Endothelial cell of umbilical vein (primary cell): ENCODE measurements around the gene MB21D2. TPM values are rescaled to one million over a fixed set of nuclear protein-coding genes. Genes with fewer than 3 reads are reported as not detected.

Experiments
- BruUV-seq: library from RNA; stranded (reverse); fragments of 400-500 nt; replicated peaks from 2 replicates; lab custom pipeline; 2021; lab: Mats Ljungman, UMichigan
- CTCF ChIA-PET: fragments of 300-600, 350-600 bp; sonication (Branson Sonifier 250); formaldehyde crosslinking; loops from one replicate; lab custom pipeline; 2021; ENCODE audit warnings: antibody characterized with exemption, inconsistent platforms; lab: Charles Lee
- POLR2A ChIA-PET: fragments of 300-600, 350-600 bp; sonication (Branson Sonifier 250); formaldehyde crosslinking; loops from one replicate; lab custom pipeline; 2021; ENCODE audit warnings: antibody characterized with exemption, inconsistent platforms; lab: Charles Lee
- DNase-seq: peaks from one replicate; pipeline ENCODE4 v3.0.0-alpha.2; 2011; ENCODE audit warnings: low read depth, low spot score
- FAIRE-seq: peaks from 2 replicates; lab custom pipeline; 2011; peaks lifted over from hg19 to GRCh38; lab: Jason Lieb, UNC
- H2AFZ ChIP-seq: 2 replicates; pipeline ENCODE4 v1.6.0; 2012; ENCODE audit warnings: low read depth, low read length, control low read depth, inconsistent platforms
- H3K27ac ChIP-seq: 2 replicates; pipeline ENCODE4 v1.5.1; 2011; ENCODE audit warnings: low read depth, mild to moderate bottlenecking, control low read depth, low read length, moderate library complexity; ENCODE audit not compliant: insufficient read depth
- H3K27me3 ChIP-seq, 2 experiments: 2 replicates each; pipeline versions ENCODE4 v1.6.0 to v1.6.1; 2011; ENCODE audit warnings: low read length in 2 of 2, mixed read lengths in 1 of 2; ENCODE audit not compliant: control insufficient read depth in 2 of 2, insufficient read depth in 2 of 2
- H3K36me3 ChIP-seq, 2 experiments: 2 replicates in 1 of 2; 3 replicates in 1 of 2; pipeline ENCODE4 v1.5.1; 2011; ENCODE audit warnings: low read length in 2 of 2, mild to moderate bottlenecking in 1 of 2, moderate library complexity in 1 of 2; ENCODE audit not compliant: control insufficient read depth in 2 of 2, insufficient read depth in 2 of 2; ENCODE audit errors: extremely low read depth in 1 of 2
- H3K4me1 ChIP-seq: 3 replicates; pipeline ENCODE4 v1.5.1; 2011; ENCODE audit warnings: mild to moderate bottlenecking, low read length; ENCODE audit not compliant: control insufficient read depth, insufficient read depth; ENCODE audit errors: extremely low read depth
- H3K4me2 ChIP-seq: 2 replicates; pipeline ENCODE4 v1.6.1; 2011; ENCODE audit warnings: low read length, control low read depth, mixed read lengths; ENCODE audit not compliant: insufficient read depth
- H3K4me3 ChIP-seq, 3 experiments: fragments of 200-600 bp in 1 of 3; sonication (generic), shearing (Covaris generic) in 1 of 3; replicated peaks in 1 of 3; 2 replicates each; pipeline ENCODE4 v1.5.1; 2011 to 2016; ENCODE audit warnings: control low read depth in 3 of 3, low read length in 3 of 3, mild to moderate bottlenecking in 2 of 3, inconsistent platforms in 1 of 3, low read depth in 1 of 3, moderate library complexity in 1 of 3; ENCODE audit not compliant: insufficient read depth in 1 of 3
- H3K79me2 ChIP-seq: 2 replicates; pipeline ENCODE4 v1.6.0; 2012; ENCODE audit warnings: low read length, inconsistent platforms; ENCODE audit not compliant: control insufficient read depth, insufficient read depth
- H3K9ac ChIP-seq: replicated peaks from 2 replicates; pipeline ENCODE3; 2011; ENCODE audit warnings: low read length, control low read depth; ENCODE audit not compliant: insufficient read depth; ENCODE audit errors: extremely low read depth
- H3K9me1 ChIP-seq: replicated peaks from 3 replicates; pipeline ENCODE4 v1.6.0; 2011; ENCODE audit warnings: mild to moderate bottlenecking, low read length; ENCODE audit not compliant: control insufficient read depth, insufficient read depth; ENCODE audit errors: extremely low read depth
- H3K9me3 ChIP-seq: replicated peaks from 2 replicates; pipeline ENCODE4 v1.5.1; 2012; ENCODE audit warnings: low read length, inconsistent platforms; ENCODE audit not compliant: control insufficient read depth, insufficient read depth
- H4K20me1 ChIP-seq: replicated peaks from 2 replicates; pipeline ENCODE3; 2011; ENCODE audit warnings: mild to moderate bottlenecking, low read length; ENCODE audit not compliant: control insufficient read depth, insufficient read depth; ENCODE audit errors: extremely low read depth
- EZH2 ChIP-seq: IDR thresholded peaks from 2 replicates; pipeline ENCODE4 v1.6.1; 2012; ENCODE audit warnings: borderline replicate concordance, low read depth, mild to moderate bottlenecking, moderate library complexity, low read length, inconsistent platforms; ENCODE audit not compliant: severe bottlenecking
- FOS ChIP-seq: IDR thresholded peaks from 2 replicates; pipeline ENCODE4 v1.6.1; 2011; ENCODE audit warnings: mild to moderate bottlenecking, low read length, moderate library complexity, borderline replicate concordance; ENCODE audit not compliant: insufficient read depth
- GATA2 ChIP-seq: IDR thresholded peaks from 2 replicates; pipeline ENCODE4 v1.7.0; 2011; ENCODE audit warnings: low read depth, mild to moderate bottlenecking, moderate library complexity, mixed read lengths, low read length; ENCODE audit not compliant: insufficient read length, insufficient read depth
- JUN ChIP-seq: IDR thresholded peaks from 2 replicates; pipeline ENCODE4 v1.6.1; 2011; ENCODE audit warnings: borderline replicate concordance, low read depth; ENCODE audit not compliant: insufficient read length, insufficient read depth
- MYC ChIP-seq: IDR thresholded peaks from one replicate; pipeline ENCODE4 v1.6.1; 2011; ENCODE audit warnings: mild to moderate bottlenecking, low read depth, low read length
- POLR2A ChIP-seq: IDR thresholded peaks from 2 replicates; pipeline ENCODE4 v1.6.1; 2012; ENCODE audit warnings: low read depth, mild to moderate bottlenecking, control low read depth, low read length
- POLR2AphosphoS5 ChIP-seq: IDR thresholded peaks from 2 replicates; pipeline ENCODE4 v1.6.1; 2012; ENCODE audit warnings: low read depth, mild to moderate bottlenecking, control low read depth, low read length, moderate library complexity; ENCODE audit not compliant: insufficient read depth
- dilution Hi-C: fragments of 300-500 bp; cut with MboI; formaldehyde crosslinking; loops from one replicate; pipeline ENCODE4 v1.15.0; 2019; ENCODE audit warnings: low sequenced_read_pairs; ENCODE audit not compliant: extremely low pct_ligation_motif_present
- intact Hi-C: fragments of 100-400 bp; cut with micrococcal nuclease; formaldehyde crosslinking; loops from one replicate; pipeline ENCODE4 v1.10.0; 2022
- polyA plus RNA-seq, 4 experiments: library from polyadenylated mRNA; depleted of rRNA in 3 of 4; stranded (reverse) in 3 of 4; unstranded in 1 of 4; fragments of >200 nt; gene quantifications; 2 replicates each; pipeline versions ENCODE4 v1.2.1 to v1.2.3, GENCODE V29; 2011 to 2012; ENCODE audit warnings: missing spikeins in 1 of 4
- total RNA-seq: library from RNA; stranded (reverse); gene quantifications from 2 replicates; pipeline ENCODE4 v1.2.3, GENCODE V29; 2021
- TF ChIP-seq, protein P1 (sequence below): IDR thresholded peaks from 2 replicates; pipeline ENCODE4 v1.6.1; 2011; ENCODE audit not compliant: insufficient read depth, insufficient read length
- TF ChIP-seq, protein P2 (sequence below), 2 donors: IDR thresholded peaks; 1 replicate in 1 of 2; 2 replicates in 1 of 2; pipeline ENCODE4 v1.5.1; 2011; ENCODE audit warnings: low read length in 2 of 2, mild to moderate bottlenecking in 2 of 2, moderate library complexity in 2 of 2, control low read depth in 1 of 2, inconsistent platforms in 1 of 2, low read depth in 1 of 2; ENCODE audit not compliant: insufficient read depth in 1 of 2; ENCODE audit errors: extremely low read depth in 1 of 2

The MB21D2 gene
- total and polyA plus RNA-seq, 2 donors (not counting 3 experiments of a cell fraction or from before 2014, with no cell fraction given) = 6.7 to 7.4 TPM

DNA sequence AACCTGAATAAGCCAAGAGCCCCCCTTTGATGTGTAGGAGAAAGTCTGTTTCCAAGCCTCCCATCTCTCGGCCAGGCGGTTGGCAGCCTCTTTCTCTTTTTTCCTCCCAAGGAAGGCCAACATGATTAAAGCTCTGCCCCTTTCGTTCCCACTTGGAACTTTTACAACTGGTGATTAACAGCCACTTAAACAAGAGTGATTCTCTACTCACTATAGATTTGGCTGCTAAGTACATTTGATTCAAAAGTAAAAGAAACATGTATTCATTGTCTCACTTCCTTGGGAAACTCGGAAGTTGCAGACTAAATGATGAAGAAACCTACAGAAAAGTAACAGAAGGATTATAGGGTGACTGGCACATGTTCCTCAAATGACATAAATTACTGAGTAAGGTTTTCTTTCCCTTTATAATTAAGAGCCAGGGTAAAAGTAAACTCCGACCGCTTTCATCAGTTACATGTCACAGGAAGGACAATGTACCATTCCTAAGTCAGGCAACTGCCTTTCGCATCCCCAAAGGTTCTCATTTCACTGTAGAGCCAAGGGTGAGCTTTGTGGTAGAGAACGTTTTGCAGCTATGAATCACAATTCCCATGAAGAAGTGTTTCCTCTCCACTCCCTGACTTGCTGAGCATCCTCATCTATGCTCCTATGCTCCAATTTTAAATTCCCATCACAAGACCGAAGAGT lies 72.7 kb downstream of the MB21D2 start:
- DNase-seq = no peak

DNA sequence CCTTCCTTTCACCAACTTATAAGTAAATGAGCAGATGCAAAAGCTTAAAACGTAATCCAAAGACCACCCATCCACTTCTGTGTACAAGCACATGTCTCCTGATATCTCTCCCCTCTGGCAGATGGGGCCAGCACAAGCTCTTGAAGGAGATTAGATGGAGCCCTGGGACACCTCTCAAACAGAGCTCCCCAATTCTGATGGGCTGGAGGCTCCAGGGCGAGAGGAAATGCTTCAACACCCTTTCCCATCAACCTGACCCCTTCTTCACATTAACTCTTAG lies 73.2 kb downstream of the MB21D2 start:
- Histone ChIP-seq H3K4me2 (no peak overlapping the region), H3K27me3 (no peaks in the 10 kb centered on the region), H2AFZ (no peak overlapping the region), H3K9ac (no peak overlapping the region), H3K4me1 (peaks cover 4% of the 10 kb centered on the region), H3K27ac (no peak overlapping the region), H3K9me3 (no peaks in the 10 kb centered on the region), H3K79me2 (no peaks in the 10 kb centered on the region), H4K20me1 (no peaks in the 10 kb centered on the region), H3K4me3 (no peak overlapping the region), H3K36me3 (no peaks in the 10 kb centered on the region), H3K9me1 (no peaks in the 10 kb centered on the region)
- no TSS peak for BruUV-seq
- no peak for DNase-seq
- dilution Hi-C loops (no loop called here), intact Hi-C loops (no loop called here)
- TF ChIP-seq EZH2 (no peak), POLR2AphosphoS5 (no peak), GATA2 (no peak), JUN (no peak), MYC (no peak), POLR2A (no peak), FOS (no peak)
- TF ChIP-seq, protein P1, sequence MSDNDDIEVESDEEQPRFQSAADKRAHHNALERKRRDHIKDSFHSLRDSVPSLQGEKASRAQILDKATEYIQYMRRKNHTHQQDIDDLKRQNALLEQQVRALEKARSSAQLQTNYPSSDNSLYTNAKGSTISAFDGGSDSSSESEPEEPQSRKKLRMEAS = no peak
- TF ChIP-seq, protein P2, sequence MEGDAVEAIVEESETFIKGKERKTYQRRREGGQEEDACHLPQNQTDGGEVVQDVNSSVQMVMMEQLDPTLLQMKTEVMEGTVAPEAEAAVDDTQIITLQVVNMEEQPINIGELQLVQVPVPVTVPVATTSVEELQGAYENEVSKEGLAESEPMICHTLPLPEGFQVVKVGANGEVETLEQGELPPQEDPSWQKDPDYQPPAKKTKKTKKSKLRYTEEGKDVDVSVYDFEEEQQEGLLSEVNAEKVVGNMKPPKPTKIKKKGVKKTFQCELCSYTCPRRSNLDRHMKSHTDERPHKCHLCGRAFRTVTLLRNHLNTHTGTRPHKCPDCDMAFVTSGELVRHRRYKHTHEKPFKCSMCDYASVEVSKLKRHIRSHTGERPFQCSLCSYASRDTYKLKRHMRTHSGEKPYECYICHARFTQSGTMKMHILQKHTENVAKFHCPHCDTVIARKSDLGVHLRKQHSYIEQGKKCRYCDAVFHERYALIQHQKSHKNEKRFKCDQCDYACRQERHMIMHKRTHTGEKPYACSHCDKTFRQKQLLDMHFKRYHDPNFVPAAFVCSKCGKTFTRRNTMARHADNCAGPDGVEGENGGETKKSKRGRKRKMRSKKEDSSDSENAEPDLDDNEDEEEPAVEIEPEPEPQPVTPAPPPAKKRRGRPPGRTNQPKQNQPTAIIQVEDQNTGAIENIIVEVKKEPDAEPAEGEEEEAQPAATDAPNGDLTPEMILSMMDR (IDR thresholded peaks at IDR 0.05; ENCODE audit: extremely low read depth in 1 of 2, insufficient read depth in 1 of 2, low read depth in 1 of 2, low read length in 2 of 2) = no peak
- ChIA-PET CTCF (interaction anchor here (1.2 kb wide), 1 partner anchor 17 kb away, joined by 3 read pairs; no protein-coding TSS in a partner anchor), POLR2A (no interaction called here)
- FAIRE-seq = no peak

More for the DNA sequence above, 72.7 kb downstream of the MB21D2 start:
- Histone ChIP-seq H3K36me3 (no peaks in the 10 kb centered on the region), H3K79me2 (no peaks in the 10 kb centered on the region), H3K27me3 (no peaks in the 10 kb centered on the region), H3K9me3 (no peaks in the 10 kb centered on the region), H3K9ac (no peak overlapping the region), H3K4me2 (no peak overlapping the region), H3K4me1 (peaks cover 4% of the 10 kb centered on the region), H2AFZ (no peak overlapping the region), H4K20me1 (no peaks in the 10 kb centered on the region), H3K4me3 (no peak overlapping the region), H3K27ac (no peak overlapping the region), H3K9me1 (no peaks in the 10 kb centered on the region)
- dilution Hi-C loops = no loop called here
- no peak for TF ChIP-seq POLR2AphosphoS5
- TF ChIP-seq POLR2A = no peak
- TF ChIP-seq JUN = no peak
- TF ChIP-seq MYC = no peak
- FAIRE-seq = no peak
- POLR2A ChIA-PET = interaction anchor here (0.5 to 0.7 kb wide), 2 partner anchors 12 to 39 kb away, joined by 3 read pairs; no protein-coding TSS in a partner anchor
- BruUV-seq = no TSS peak
- CTCF ChIA-PET = interaction anchor here (1.1 to 1.2 kb wide), 2 partner anchors 18 to 32 kb away, joined by 3 read pairs; no protein-coding TSS in a partner anchor
- intact Hi-C loops = no loop called here
